ENCODE data around the gene PRRT1B. TPM values are rescaled to one million over a fixed set of nuclear protein-coding genes. Genes with fewer than 3 reads are reported as not detected.

PRRT1B gene
- polyA plus RNA-seq, 3 donors: not detected

DNA sequence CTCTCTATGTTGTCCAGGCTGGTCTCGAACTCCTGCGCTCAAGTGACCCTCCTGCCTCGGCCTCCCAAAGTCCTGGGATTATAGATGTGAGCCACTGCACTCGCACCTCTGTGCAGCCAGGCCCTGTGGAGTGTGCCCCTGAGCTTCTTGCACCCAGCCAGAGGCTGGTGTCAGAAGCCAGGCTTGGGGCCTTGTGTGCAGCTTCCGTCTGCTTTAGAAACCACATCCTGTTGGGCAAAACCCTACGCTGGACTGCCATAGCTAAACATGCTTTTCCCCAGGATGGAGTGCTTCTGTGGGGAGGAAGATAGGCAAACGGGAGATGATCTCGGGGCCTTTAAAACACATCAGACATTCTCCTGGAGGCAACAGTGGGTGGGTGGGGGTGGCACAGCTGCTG lies 40.1 kb downstream of the PRRT1B start:
- H3K27me3 Mint-ChIP-seq (ENCODE audit: low read depth in 3 of 3): no peaks in the 10 kb centered on the region
- H3K36me3 Mint-ChIP-seq: peaks cover 78 to 91% of the 10 kb centered on the region in 2 donors
- no peaks in the 10 kb centered on the region for H3K27me3 ChIP-seq (ENCODE audit: control insufficient read depth in 2 of 2, insufficient read depth in 2 of 2, low read length in 2 of 2)
- H3K79me2 ChIP-seq (ENCODE audit: insufficient read depth, low read length): peaks cover 4% of the 10 kb centered on the region
- 3% methylated on average over 6 of the region's 8 CpGs for WGBS (ENCODE audit: insufficient coverage)
- H3K9ac ChIP-seq (ENCODE audit: insufficient read depth, low read length, poor library complexity, severe bottlenecking): peak overlapping the region; percentile 56
- intact Hi-C loops (cut with micrococcal nuclease): no loop called here
- no peak overlapping the region for H2AFZ ChIP-seq (ENCODE audit: insufficient read depth, low read depth, low read length, poor library complexity, severe bottlenecking)
- DNase-seq: peak; percentile 75 to 84 (median 84)
- peak overlapping the region; percentile 62 to 67 for H3K4me3 Mint-ChIP-seq
- TF ChIP-seq, protein P1, sequence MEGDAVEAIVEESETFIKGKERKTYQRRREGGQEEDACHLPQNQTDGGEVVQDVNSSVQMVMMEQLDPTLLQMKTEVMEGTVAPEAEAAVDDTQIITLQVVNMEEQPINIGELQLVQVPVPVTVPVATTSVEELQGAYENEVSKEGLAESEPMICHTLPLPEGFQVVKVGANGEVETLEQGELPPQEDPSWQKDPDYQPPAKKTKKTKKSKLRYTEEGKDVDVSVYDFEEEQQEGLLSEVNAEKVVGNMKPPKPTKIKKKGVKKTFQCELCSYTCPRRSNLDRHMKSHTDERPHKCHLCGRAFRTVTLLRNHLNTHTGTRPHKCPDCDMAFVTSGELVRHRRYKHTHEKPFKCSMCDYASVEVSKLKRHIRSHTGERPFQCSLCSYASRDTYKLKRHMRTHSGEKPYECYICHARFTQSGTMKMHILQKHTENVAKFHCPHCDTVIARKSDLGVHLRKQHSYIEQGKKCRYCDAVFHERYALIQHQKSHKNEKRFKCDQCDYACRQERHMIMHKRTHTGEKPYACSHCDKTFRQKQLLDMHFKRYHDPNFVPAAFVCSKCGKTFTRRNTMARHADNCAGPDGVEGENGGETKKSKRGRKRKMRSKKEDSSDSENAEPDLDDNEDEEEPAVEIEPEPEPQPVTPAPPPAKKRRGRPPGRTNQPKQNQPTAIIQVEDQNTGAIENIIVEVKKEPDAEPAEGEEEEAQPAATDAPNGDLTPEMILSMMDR (IDR thresholded peaks at IDR 0.05): no peak
- peak overlapping the region; percentile 87 to 96 (median 94) for H3K27ac Mint-ChIP-seq
- peak overlapping the region; percentile 56 for H3K4me2 ChIP-seq (replicated peaks; ENCODE audit: extremely low read depth, low read length, poor library complexity, severe bottlenecking)
- peaks cover 31 to 37% of the 10 kb centered on the region in 2 donors for H3K4me1 ChIP-seq (ENCODE audit: control insufficient read depth in 1 of 2, insufficient read depth in 2 of 2, low read length in 2 of 2)
- peak overlapping the region; percentile 76 to 82 for H3K27ac ChIP-seq (ENCODE audit: low read depth in 1 of 2, low read length in 2 of 2)
- peaks cover 66 to 79% of the 10 kb centered on the region in 2 donors for H3K36me3 ChIP-seq (replicated peaks in 1 of 2; ENCODE audit: control insufficient read depth in 1 of 2, insufficient read depth in 2 of 2, low read length in 2 of 2)
- no peaks in the 10 kb centered on the region for H3K9me3 ChIP-seq (replicated peaks in 1 of 2; ENCODE audit: control insufficient read depth in 1 of 2, insufficient read depth in 1 of 2, low read length in 2 of 2)
- peaks cover 37% of the 10 kb centered on the region for H3K4me1 Mint-ChIP-seq
- H3K4me3 ChIP-seq (replicated peaks in 1 of 3; ENCODE audit: low read depth in 2 of 3, low read length in 3 of 3): peak overlapping the region in 1 of 3 experiments; percentile 31
- no peaks in the 10 kb centered on the region for H3K9me3 Mint-ChIP-seq
- peaks cover 32% of the 10 kb centered on the region for H4K20me1 ChIP-seq (ENCODE audit: insufficient read depth, low read length)

DNA sequence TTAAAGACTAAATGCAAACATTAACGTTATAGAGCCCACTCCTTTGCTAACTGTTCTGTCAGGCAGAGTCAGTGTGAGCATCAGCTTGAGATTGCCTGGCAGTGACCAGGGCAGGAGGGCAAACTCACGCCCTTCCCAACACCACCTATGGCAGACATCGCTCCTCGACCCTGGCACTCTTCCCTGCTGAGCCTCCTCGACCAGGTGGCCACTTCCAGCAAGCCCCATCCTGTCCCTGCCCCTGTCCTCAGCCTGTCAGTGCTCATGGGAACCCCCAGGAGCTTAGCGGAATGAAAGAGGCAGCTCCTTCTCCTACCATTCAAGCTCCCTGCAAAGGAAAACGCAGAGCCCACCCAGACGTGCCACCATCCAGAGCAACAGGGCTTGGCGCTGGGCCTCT lies 42.0 kb downstream of the PRRT1B start:
- H3K27me3 Mint-ChIP-seq (ENCODE audit: low read depth in 3 of 3): no peaks in the 10 kb centered on the region

More for the DNA sequence above, 42.0 kb downstream of the PRRT1B start:
- Histone ChIP-seq H3K4me2 (replicated peaks; ENCODE audit: extremely low read depth, low read length, poor library complexity, severe bottlenecking) (no peak overlapping the region), H3K4me3 (replicated peaks in 1 of 3; ENCODE audit: low read depth in 2 of 3, low read length in 3 of 3) (no peak overlapping the region), H3K27me3 (ENCODE audit: control insufficient read depth in 2 of 2, insufficient read depth in 2 of 2, low read length in 2 of 2) (no peaks in the 10 kb centered on the region), H3K36me3 (replicated peaks in 1 of 2; ENCODE audit: control insufficient read depth in 1 of 2, insufficient read depth in 2 of 2, low read length in 2 of 2) (peaks cover 64 to 74% of the 10 kb centered on the region in 2 donors), H2AFZ (ENCODE audit: insufficient read depth, low read depth, low read length, poor library complexity, severe bottlenecking) (no peak overlapping the region), H3K79me2 (ENCODE audit: insufficient read depth, low read length) (peaks cover 4% of the 10 kb centered on the region), H3K9me3 (replicated peaks in 1 of 2; ENCODE audit: control insufficient read depth in 1 of 2, insufficient read depth in 1 of 2, low read length in 2 of 2) (no peaks in the 10 kb centered on the region), H3K4me1 (ENCODE audit: control insufficient read depth in 1 of 2, insufficient read depth in 2 of 2, low read length in 2 of 2) (peaks cover 43 to 51% of the 10 kb centered on the region in 2 donors), H3K27ac (ENCODE audit: low read depth in 1 of 2, low read length in 2 of 2) (no peak overlapping the region), H4K20me1 (ENCODE audit: insufficient read depth, low read length) (peaks cover 42% of the 10 kb centered on the region), H3K9ac (ENCODE audit: insufficient read depth, low read length, poor library complexity, severe bottlenecking) (no peak overlapping the region)
- Mint-ChIP-seq H3K27ac (peak overlapping the region in 4 of 7 donors; percentile 3 to 83 (median 58)), H3K4me3 (no peak overlapping the region), H3K4me1 (peaks cover 54% of the 10 kb centered on the region), H3K9me3 (no peaks in the 10 kb centered on the region), H3K36me3 (peaks cover 77 to 91% of the 10 kb centered on the region in 2 donors)
- DNase-seq: no peak
- TF ChIP-seq, protein P1 (IDR thresholded peaks at IDR 0.05): no peak
- intact Hi-C loops (cut with micrococcal nuclease): no loop called here
- 89% methylated on average over 5 of the region's 9 CpGs for WGBS (ENCODE audit: insufficient coverage)
